HG02852 (cell line): Measurements from ENCODE around the gene EMX1.

Experiments
- ATAC-seq: cut with Tn5 transposase; IDR thresholded peaks from one replicate; pipeline ENCODE4 v1.9.1; 2021; ENCODE audit warnings: mild to moderate bottlenecking, moderate library complexity; ENCODE audit not compliant: unreplicated experiment

The EMX1 gene

DNA sequence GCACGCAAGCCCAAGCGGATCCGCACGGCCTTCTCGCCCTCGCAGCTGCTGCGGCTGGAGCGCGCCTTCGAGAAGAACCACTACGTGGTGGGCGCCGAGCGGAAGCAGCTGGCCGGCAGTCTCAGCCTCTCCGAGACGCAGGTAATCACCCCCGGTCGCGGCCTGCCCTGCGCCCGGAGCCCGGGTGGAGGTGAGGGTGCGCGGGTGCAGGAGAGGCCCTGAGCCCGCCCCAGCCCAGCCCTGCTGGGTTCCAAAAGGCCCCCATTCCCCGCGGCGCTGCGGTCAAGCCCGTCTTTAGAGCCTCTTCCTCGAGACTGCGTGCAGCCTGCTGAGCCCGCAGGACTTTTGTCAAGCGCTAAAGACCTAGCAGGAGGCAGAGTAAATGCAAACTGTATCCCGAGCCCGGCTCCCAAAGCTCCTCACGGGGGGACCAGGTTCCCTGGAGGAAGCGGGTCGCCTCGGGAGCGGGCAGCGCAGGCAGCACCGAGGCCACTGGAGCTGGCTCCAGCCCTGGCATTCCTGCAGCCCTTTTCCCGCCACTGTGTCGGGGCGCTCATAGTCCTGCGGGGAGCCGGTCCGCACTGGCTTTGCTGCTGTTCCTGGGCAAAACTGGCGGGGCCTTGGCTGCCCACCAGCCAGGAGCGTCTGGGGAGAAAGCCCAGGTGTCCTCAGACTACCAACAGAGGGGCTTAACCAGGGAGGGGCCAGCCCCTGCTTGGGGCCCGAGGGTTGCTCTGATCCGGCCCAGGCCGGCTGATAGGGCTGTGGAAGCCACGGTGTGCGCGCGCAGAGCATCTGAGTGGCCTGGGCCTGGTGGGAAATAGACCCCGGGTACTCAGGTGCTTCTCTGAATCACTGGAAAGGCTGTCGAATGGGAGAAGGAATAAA is 7.3 kb downstream of the EMX1 start:
- ATAC-seq = peak; percentile 52

DNA sequence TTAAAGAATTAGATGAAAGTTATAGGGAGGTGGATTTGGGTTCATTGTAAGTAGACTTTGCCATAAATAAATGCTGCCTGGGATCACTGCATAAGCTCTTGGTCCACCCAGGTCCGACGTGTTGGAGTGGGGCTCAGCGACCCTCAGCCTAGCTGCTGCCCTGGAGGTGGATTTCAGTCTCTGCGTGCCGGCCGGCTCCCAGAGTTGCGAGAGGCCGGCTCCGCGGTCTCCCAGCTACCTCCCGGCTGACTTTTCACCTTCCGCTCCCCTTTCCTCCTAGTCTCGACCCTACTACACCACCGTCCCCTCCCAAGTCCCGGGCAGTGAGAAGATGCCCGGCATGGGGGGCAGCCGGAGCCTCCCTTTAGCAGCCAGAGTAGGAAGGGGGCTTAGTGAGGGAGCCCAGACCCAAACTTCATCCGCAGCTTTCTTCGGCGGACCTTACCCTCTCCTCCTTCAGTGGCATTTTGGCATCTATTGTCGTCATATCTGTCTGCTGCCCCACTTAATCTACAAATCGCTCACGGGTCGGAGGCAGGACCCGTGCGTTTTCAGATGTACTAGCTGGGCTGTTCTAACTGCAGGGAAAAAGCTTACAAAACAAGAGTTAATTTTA is 8.1 kb downstream of the EMX1 start:
- no peak for ATAC-seq

DNA sequence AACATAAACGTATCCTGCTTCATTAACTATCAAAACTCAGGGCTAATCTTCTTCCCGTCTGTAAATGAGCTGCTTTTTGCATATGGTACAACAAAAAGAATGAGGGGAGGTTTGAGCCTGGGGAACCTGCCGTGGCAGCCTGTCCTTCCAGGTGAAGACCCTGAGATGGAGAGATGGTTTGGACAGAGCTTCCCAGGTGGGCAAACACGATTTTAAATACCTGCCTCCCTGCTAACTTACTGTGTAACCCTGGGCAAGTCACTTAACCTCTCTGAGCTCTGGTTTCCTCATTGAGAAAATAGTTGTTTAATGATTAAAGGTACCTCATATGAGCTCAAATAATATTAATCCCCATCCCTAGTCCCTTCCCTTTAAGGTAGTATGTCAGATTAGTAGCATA is 9.0 kb downstream of the EMX1 start:
- ATAC-seq = no peak

DNA sequence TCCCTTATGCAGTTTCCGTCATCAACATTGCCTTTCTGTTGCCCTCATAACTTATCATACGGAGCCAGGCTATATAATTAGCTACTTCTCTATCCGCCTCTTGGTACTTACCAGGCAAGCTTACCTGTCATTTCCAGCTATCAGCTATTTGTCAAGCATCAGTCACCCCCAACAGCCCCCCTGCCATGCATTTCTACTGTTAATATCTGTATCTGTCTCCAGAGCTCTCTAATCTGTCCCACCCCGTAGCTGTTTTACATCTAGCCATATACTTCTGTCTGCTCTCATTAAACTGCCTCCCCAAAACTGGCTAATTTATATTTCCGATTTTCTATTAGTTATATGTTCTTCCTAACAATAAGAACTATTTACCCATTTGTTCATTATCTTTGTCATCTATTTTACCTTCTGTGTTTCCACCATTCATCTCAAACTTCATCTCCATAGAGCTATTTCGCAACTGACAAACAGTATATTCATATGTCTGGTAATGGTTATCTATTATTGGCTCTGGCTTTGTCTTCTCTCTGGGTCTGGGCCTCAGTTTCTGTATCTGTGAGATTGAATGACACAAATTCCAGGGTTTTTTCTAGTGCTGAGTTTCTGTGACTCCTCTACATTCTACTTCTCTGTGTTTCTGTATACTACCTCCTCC is 9.6 kb downstream of the EMX1 start:
- no peak for ATAC-seq

DNA sequence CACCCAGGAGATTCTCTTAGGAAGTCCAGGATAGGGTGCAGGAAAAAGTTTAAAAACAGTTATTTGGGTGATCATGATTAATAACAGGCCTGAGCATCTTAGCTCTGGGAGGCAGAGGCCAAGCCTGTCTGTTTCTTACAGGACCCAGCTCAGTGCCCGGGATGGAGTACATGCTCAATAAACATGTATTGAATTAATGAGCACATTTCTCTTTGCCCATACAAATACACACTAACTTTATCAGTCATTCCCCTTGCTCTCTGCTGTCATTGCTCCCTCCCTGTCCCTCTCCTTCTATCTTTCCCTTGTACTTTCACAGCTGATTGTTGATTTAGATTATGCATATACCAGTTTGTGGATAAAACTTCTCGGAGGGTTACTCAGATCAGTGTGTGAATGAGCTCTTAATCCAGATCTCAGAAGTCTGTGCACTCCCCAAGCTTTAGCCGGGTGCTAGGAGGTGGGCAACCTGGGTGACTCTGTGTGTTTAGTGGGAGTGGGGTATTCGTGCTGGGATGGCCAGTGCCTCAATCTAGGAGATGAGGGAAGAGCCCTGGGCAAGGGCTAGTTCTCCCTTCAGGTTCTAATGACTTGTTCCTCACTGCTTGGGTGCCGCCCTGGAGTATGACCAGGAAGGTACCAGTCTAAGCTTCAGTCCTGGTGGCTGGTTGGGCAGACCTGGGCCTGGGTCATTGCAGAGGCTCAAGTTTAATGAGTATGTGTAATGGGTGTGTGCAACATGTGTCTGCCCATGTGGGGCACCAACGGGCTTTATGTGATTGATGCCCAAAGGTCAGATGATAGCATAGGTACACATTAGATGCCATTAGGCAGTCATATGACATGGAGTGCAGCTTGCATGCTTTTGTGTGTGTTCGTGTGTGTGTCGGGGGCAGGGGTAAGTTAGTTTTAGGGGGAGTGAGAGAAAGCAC is 10.6 kb downstream of the EMX1 start:
- no peak for ATAC-seq

DNA sequence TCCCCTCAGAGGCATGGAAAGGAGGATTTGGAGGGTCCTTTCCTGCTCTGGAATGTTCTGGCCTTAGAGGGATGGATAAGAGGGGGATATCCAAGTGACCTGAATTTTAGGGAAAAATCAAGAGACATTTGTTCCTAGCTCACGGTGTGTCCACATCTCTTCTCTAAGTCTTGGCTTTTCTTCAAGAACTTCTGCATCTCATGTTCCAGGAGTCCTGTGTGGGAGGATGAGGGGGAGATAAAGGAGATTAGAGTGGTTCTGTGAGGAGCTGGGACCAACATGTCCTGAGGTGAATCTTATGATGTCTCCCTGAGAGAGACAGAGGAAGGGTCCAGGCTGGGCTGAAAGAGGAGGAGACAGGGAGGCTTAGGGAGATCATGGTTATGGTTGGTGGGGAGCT is 11.7 kb downstream of the EMX1 start:
- ATAC-seq = no peak

DNA sequence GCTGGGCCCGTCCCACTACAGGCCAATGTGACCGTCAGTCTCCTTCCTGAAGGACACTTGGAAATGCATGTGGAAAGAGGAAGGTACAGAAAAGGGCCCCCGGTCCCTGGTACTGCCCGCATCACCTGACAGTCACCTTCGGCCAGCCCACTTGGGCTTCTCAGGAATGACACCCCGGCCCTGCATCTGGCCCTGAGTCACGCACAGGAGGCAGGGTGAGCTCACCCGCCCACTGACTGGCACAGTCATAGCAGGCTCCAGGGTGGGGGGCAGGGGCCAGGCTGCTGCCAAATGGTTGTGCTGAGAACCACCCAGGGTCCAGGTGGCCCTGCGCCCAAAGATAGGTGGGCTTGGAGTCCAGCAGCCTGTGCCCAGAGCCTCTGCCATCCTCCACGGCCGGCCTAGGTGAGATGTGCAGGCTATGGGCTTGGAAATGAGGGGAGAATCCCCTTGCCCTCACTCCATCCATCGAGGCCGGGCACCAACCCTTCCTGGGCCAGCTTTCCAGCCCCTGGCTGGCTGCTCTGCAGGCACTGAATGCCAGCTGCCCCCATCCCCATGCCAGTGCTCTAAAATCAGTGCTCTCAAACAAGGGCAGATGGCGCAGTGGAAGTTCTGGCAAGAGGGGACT is 14.1 kb downstream of the EMX1 start:
- no peak for ATAC-seq

DNA sequence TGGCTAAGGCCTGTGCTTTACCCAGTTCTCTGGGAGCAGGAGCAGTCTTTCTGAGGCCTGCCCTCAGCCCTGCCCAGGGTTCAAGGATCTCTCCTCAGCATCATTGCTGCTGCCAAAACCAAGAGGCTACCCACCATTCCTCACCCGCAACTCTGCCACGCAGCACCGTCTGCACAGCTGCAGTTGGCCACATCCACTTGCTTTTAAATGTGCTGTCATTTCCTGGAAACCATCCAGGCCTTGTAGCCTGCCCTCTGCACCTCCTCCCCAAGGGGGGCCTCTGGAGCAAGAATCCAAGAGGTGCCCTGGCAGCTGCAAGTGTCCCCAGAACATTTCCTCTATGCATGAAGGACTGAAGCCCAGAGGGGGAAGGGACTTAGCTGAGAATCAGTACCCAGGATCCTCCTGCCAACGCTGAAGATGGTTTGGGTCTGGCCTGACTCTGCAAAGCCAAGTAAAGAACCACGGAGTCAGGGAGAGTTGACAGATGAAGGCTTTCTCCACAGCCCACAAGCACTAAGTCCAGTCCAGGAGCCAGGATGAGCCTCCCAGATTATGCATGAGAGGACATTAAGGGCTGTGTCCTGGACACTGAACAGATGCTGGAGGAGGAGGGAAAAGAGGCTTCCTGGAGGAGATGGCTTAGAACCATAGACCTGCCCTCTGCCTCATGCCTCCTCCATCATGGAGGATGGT is 14.9 kb downstream of the EMX1 start:
- ATAC-seq = no peak

DNA sequence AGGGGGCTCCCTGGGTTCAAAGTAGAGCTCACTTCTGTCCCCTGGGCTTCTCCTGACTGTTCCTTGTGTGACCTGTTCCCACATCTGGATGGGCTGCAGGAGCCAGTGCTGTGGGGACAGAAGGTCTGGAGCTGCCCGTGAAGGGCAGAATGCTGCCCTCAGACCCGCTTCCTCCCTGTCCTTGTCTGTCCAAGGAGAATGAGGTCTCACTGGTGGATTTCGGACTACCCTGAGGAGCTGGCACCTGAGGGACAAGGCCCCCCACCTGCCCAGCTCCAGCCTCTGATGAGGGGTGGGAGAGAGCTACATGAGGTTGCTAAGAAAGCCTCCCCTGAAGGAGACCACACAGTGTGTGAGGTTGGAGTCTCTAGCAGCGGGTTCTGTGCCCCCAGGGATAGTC is 15.5 kb downstream of the EMX1 start:
- no peak for ATAC-seq

DNA sequence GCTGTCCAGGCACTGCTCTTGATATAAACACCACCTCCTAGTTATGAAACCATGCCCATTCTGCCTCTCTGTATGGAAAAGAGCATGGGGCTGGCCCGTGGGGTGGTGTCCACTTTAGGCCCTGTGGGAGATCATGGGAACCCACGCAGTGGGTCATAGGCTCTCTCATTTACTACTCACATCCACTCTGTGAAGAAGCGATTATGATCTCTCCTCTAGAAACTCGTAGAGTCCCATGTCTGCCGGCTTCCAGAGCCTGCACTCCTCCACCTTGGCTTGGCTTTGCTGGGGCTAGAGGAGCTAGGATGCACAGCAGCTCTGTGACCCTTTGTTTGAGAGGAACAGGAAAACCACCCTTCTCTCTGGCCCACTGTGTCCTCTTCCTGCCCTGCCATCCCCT is 15.9 kb downstream of the EMX1 start:
- ATAC-seq = no peak

DNA sequence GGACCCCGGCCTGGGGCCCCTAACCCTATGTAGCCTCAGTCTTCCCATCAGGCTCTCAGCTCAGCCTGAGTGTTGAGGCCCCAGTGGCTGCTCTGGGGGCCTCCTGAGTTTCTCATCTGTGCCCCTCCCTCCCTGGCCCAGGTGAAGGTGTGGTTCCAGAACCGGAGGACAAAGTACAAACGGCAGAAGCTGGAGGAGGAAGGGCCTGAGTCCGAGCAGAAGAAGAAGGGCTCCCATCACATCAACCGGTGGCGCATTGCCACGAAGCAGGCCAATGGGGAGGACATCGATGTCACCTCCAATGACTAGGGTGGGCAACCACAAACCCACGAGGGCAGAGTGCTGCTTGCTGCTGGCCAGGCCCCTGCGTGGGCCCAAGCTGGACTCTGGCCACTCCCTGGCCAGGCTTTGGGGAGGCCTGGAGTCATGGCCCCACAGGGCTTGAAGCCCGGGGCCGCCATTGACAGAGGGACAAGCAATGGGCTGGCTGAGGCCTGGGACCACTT is 16.4 kb downstream of the EMX1 start:
- no peak for ATAC-seq

DNA sequence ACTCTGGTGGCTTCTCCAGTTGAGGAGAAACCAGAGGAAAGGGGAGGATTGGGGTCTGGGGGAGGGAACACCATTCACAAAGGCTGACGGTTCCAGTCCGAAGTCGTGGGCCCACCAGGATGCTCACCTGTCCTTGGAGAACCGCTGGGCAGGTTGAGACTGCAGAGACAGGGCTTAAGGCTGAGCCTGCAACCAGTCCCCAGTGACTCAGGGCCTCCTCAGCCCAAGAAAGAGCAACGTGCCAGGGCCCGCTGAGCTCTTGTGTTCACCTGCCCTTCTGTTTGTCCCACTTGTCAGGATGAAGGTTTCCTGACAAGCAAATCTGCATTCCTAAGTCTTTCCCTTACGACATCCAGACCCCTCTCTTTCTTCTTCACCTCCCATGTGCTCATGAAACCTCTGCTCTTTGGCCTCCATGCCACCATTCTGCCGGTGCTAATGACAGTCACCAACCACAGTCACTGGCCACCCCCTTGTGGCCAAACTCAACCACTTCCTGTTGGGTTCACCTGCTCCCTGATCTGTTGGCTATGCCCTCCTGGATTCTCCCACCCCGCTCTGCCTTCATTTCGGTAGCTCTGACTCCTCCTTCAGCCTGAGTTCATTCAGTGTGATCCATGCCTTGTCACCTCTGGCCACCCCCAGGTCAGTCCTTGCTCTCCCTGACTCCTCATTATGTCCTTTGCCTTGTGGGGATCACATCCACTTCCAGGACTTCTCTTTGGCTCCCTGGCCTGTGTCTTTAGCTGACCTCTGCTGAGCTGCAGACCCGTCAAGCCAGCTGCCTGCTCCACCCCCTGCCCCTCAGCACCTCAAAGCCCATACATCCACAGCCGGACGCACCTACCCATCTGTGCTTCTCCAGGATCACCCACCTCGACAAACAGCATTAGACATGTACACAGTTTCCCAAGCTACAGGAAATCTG is 17.6 kb downstream of the EMX1 start:
- ATAC-seq = peak; percentile 52

DNA sequence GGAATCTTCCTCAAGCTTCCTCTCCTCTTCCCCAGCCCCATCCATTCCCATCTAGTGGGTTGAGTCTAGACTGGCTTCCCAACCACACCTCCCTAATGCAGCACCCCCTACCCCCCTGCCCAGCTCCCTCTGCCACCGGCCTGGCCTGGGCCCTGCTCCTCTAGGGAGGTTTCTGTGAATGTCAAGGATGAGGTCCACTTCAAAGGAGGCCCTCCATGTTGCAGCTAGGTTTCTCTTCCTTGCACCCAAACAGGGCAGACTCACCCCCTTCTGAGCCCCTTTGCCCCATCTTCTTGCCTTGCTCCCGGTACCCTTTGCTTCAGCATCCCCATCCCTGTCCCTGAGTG is 18.3 kb downstream of the EMX1 start:
- ATAC-seq = no peak

DNA sequence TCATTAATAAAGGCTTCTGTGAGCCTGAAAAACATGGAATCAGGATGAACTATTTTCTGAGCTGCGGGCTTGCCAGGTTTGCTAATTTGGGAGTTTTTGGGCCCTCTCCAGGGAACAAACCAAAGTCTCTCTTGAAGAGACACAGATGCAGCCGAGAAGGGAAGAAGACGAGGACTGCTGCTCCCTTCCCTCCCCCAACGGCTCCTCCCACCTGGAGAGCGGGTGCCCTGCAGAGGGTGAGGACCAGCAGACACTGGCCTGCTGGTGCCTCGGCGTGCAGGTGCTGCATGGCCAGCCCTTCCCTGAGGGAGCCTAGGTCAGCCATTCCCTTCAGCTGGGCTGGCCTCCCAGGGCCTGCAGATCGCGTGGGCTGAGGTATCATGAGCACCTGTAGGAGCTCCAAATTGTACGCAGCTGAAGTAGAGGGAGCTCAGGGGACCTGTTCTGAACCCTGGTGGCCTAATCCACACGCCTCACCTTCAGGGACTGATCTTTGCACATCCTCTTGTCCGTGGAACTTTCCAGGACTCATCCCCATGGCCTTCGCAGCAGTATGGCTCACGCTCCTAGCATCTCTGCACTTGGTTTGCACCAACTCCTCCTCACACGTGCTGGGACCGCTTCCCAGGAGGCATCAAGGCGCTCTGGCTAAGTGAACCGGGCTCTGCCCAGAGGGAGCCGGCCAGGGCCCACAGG is 19.5 kb downstream of the EMX1 start:
- ATAC-seq = no peak

DNA sequence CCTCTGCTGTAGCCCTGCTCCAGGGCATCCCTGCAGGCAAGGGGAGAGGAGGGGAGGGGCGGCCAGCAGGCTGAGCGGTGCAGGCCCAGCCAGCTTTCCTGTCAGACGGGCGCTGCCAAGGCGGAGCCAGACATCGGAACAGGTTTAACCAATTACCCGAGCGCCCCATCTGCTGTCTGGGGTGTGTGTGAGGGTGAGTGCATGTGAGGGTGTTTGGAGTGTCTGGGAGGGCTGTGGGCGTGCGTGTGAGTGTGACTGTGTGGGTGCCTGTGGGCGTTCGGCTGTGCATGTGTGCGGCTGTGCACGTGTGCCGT is 20.0 kb downstream of the EMX1 start:
- no peak for ATAC-seq

DNA sequence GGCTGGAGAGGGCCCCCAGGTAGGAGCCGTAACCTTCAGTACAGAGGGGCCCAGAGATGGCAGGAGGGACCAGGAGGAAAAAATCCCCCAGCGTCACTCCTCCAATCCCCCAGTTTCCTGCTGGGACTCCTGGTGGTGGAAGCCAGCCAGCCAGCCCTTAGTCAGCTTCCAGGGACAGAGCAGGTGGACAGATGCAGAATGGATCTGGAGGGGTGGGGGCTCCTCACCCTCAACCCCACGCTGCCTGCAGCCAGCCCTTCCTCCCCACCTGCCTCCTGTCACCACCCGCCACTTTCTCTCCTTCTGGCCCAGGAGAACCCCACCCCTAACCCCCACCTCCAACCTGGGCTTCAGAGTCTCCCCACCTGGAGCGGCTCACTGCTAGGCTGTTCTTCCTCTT is 21.1 kb downstream of the EMX1 start:
- ATAC-seq = no peak

DNA sequence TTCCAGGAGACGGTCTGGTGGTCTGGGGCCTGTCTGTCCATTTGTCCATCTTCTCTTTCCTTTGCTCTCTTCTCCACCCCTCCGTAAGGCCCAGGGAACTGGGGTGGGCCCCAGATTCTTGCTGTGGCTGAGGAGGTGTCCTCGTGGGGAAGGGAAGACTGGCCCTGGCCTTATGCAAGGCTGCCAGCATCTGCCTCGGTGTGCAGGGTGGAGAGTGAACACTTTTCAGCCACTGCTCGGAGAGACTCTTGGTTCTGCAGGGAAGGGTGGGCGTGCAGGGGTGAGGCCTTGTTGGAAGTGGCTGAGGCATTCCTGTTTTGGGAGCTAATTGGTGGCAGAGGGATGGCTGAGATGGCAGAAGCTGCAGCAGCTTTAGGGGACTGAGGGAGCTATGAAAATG is 23.0 kb downstream of the EMX1 start:
- no peak for ATAC-seq

DNA sequence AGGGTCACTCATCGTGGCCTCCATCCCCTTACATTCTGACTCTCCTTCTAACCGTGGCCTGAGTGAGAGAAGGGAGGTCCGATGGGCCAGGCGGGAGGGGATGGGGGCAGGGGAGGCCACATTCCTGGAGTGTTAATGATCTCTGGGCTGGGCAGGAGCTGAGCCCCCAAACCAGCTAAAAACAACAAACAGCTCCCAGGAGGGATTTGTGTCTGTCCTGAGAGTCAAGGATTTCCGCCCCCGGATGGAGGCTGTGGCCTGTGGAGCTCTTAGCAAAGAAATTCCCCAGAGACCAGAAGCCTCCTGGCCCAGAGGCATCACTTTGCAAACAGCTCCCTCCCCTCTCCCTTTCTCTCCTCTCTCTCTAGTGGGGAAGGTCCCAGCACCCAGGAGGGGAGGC is 23.5 kb downstream of the EMX1 start:
- no peak for ATAC-seq
